Endothelial cell of umbilical vein (primary cell): Measurements from ENCODE around the gene IL16. TPM values are rescaled to one million over a fixed set of nuclear protein-coding genes. Genes with fewer than 3 reads are reported as not detected.

Source experiments
- BruUV-seq: library from RNA; stranded (reverse); fragments of 400-500 nt; replicated peaks from 2 replicates; lab custom pipeline; 2021; lab: Mats Ljungman, UMichigan
- CTCF ChIA-PET: fragments of 300-600, 350-600 bp; sonication (Branson Sonifier 250); formaldehyde crosslinking; loops from one replicate; lab custom pipeline; 2021; ENCODE audit warnings: antibody characterized with exemption, inconsistent platforms; lab: Charles Lee
- POLR2A ChIA-PET: fragments of 300-600, 350-600 bp; sonication (Branson Sonifier 250); formaldehyde crosslinking; loops from one replicate; lab custom pipeline; 2021; ENCODE audit warnings: antibody characterized with exemption, inconsistent platforms; lab: Charles Lee
- DNase-seq: peaks from one replicate; pipeline ENCODE4 v3.0.0-alpha.2; 2011; ENCODE audit warnings: low read depth, low spot score
- FAIRE-seq: peaks from 2 replicates; lab custom pipeline; 2011; peaks lifted over from hg19 to GRCh38; lab: Jason Lieb, UNC
- H2AFZ ChIP-seq: 2 replicates; pipeline ENCODE4 v1.6.0; 2012; ENCODE audit warnings: low read depth, low read length, control low read depth, inconsistent platforms
- H3K27ac ChIP-seq: 2 replicates; pipeline ENCODE4 v1.5.1; 2011; ENCODE audit warnings: low read depth, mild to moderate bottlenecking, control low read depth, low read length, moderate library complexity; ENCODE audit not compliant: insufficient read depth
- H3K27me3 ChIP-seq, 2 experiments: 2 replicates each; pipeline versions ENCODE4 v1.6.0 to v1.6.1; 2011; ENCODE audit warnings: low read length in 2 of 2, mixed read lengths in 1 of 2; ENCODE audit not compliant: control insufficient read depth in 2 of 2, insufficient read depth in 2 of 2
- H3K36me3 ChIP-seq, 2 experiments: 2 replicates in 1 of 2; 3 replicates in 1 of 2; pipeline ENCODE4 v1.5.1; 2011; ENCODE audit warnings: low read length in 2 of 2, mild to moderate bottlenecking in 1 of 2, moderate library complexity in 1 of 2; ENCODE audit not compliant: control insufficient read depth in 2 of 2, insufficient read depth in 2 of 2; ENCODE audit errors: extremely low read depth in 1 of 2
- H3K4me1 ChIP-seq: 3 replicates; pipeline ENCODE4 v1.5.1; 2011; ENCODE audit warnings: mild to moderate bottlenecking, low read length; ENCODE audit not compliant: control insufficient read depth, insufficient read depth; ENCODE audit errors: extremely low read depth
- H3K4me2 ChIP-seq: 2 replicates; pipeline ENCODE4 v1.6.1; 2011; ENCODE audit warnings: low read length, control low read depth, mixed read lengths; ENCODE audit not compliant: insufficient read depth
- H3K4me3 ChIP-seq, 3 experiments: fragments of 200-600 bp in 1 of 3; sonication (generic), shearing (Covaris generic) in 1 of 3; replicated peaks in 1 of 3; 2 replicates each; pipeline ENCODE4 v1.5.1; 2011 to 2016; ENCODE audit warnings: control low read depth in 3 of 3, low read length in 3 of 3, mild to moderate bottlenecking in 2 of 3, inconsistent platforms in 1 of 3, low read depth in 1 of 3, moderate library complexity in 1 of 3; ENCODE audit not compliant: insufficient read depth in 1 of 3
- H3K79me2 ChIP-seq: 2 replicates; pipeline ENCODE4 v1.6.0; 2012; ENCODE audit warnings: low read length, inconsistent platforms; ENCODE audit not compliant: control insufficient read depth, insufficient read depth
- H3K9ac ChIP-seq: replicated peaks from 2 replicates; pipeline ENCODE3; 2011; ENCODE audit warnings: low read length, control low read depth; ENCODE audit not compliant: insufficient read depth; ENCODE audit errors: extremely low read depth
- H3K9me1 ChIP-seq: replicated peaks from 3 replicates; pipeline ENCODE4 v1.6.0; 2011; ENCODE audit warnings: mild to moderate bottlenecking, low read length; ENCODE audit not compliant: control insufficient read depth, insufficient read depth; ENCODE audit errors: extremely low read depth
- H3K9me3 ChIP-seq: replicated peaks from 2 replicates; pipeline ENCODE4 v1.5.1; 2012; ENCODE audit warnings: low read length, inconsistent platforms; ENCODE audit not compliant: control insufficient read depth, insufficient read depth
- H4K20me1 ChIP-seq: replicated peaks from 2 replicates; pipeline ENCODE3; 2011; ENCODE audit warnings: mild to moderate bottlenecking, low read length; ENCODE audit not compliant: control insufficient read depth, insufficient read depth; ENCODE audit errors: extremely low read depth
- EZH2 ChIP-seq: IDR thresholded peaks from 2 replicates; pipeline ENCODE4 v1.6.1; 2012; ENCODE audit warnings: borderline replicate concordance, low read depth, mild to moderate bottlenecking, moderate library complexity, low read length, inconsistent platforms; ENCODE audit not compliant: severe bottlenecking
- FOS ChIP-seq: IDR thresholded peaks from 2 replicates; pipeline ENCODE4 v1.6.1; 2011; ENCODE audit warnings: mild to moderate bottlenecking, low read length, moderate library complexity, borderline replicate concordance; ENCODE audit not compliant: insufficient read depth
- GATA2 ChIP-seq: IDR thresholded peaks from 2 replicates; pipeline ENCODE4 v1.7.0; 2011; ENCODE audit warnings: low read depth, mild to moderate bottlenecking, moderate library complexity, mixed read lengths, low read length; ENCODE audit not compliant: insufficient read length, insufficient read depth
- MYC ChIP-seq: IDR thresholded peaks from one replicate; pipeline ENCODE4 v1.6.1; 2011; ENCODE audit warnings: mild to moderate bottlenecking, low read depth, low read length
- POLR2A ChIP-seq: IDR thresholded peaks from 2 replicates; pipeline ENCODE4 v1.6.1; 2012; ENCODE audit warnings: low read depth, mild to moderate bottlenecking, control low read depth, low read length
- POLR2AphosphoS5 ChIP-seq: IDR thresholded peaks from 2 replicates; pipeline ENCODE4 v1.6.1; 2012; ENCODE audit warnings: low read depth, mild to moderate bottlenecking, control low read depth, low read length, moderate library complexity; ENCODE audit not compliant: insufficient read depth
- dilution Hi-C: fragments of 300-500 bp; cut with MboI; formaldehyde crosslinking; loops from one replicate; pipeline ENCODE4 v1.15.0; 2019; ENCODE audit warnings: low sequenced_read_pairs; ENCODE audit not compliant: extremely low pct_ligation_motif_present
- intact Hi-C: fragments of 100-400 bp; cut with micrococcal nuclease; formaldehyde crosslinking; loops from one replicate; pipeline ENCODE4 v1.10.0; 2022
- polyA plus RNA-seq, 4 experiments: library from polyadenylated mRNA; depleted of rRNA in 3 of 4; stranded (reverse) in 3 of 4; unstranded in 1 of 4; fragments of >200 nt; gene quantifications; 2 replicates each; pipeline versions ENCODE4 v1.2.1 to v1.2.3, GENCODE V29; 2011 to 2012; ENCODE audit warnings: missing spikeins in 1 of 4
- total RNA-seq: library from RNA; stranded (reverse); gene quantifications from 2 replicates; pipeline ENCODE4 v1.2.3, GENCODE V29; 2021
- TF ChIP-seq, protein P1 (sequence below): IDR thresholded peaks from 2 replicates; pipeline ENCODE4 v1.6.1; 2011; ENCODE audit not compliant: insufficient read depth, insufficient read length

The IL16 gene
- total and polyA plus RNA-seq, 2 donors (not counting 3 experiments of a cell fraction or from before 2014, with no cell fraction given): 0.29 to 2.1 TPM

GRCh38 chr15:81160312-81161159 lies 36.1 kb upstream of the IL16 start:
- DNase-seq (peak; percentile 63), FAIRE-seq (peak; percentile 44)
- dilution Hi-C loops: no loop called here
- Histone ChIP-seq H3K36me3 (no peaks in the 10 kb centered on the region), H4K20me1 (no peaks in the 10 kb centered on the region), H3K27ac (no peak overlapping the region), H3K27me3 (peaks cover 0 to 2% of the 10 kb centered on the region in 2 experiments), H3K9ac (no peak overlapping the region), H3K4me3 (no peak overlapping the region), H3K9me1 (no peaks in the 10 kb centered on the region), H3K4me1 (no peaks in the 10 kb centered on the region), H3K4me2 (no peak overlapping the region), H3K79me2 (no peaks in the 10 kb centered on the region), H3K9me3 (no peaks in the 10 kb centered on the region), H2AFZ (no peak overlapping the region)
- intact Hi-C loops: loop anchor here (5.0 kb wide), 1 partner anchor 53 kb away; no protein-coding TSS in a partner anchor
- BruUV-seq: no TSS peak
- ChIA-PET POLR2A (no interaction called here), CTCF (interaction anchor here (10.3 kb wide), 1 partner anchor 106 kb away, joined by 472 read pairs; no protein-coding TSS in a partner anchor)
- TF ChIP-seq FOS: no peak
- TF ChIP-seq GATA2: no peak
- TF ChIP-seq POLR2A: no peak
- TF ChIP-seq EZH2: no peak
- TF ChIP-seq MYC: no peak
- TF ChIP-seq, protein P1, sequence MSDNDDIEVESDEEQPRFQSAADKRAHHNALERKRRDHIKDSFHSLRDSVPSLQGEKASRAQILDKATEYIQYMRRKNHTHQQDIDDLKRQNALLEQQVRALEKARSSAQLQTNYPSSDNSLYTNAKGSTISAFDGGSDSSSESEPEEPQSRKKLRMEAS: no peak
- TF ChIP-seq POLR2AphosphoS5: peak; percentile 21
